GM12873 (cell line): ENCODE results near the gene OPN1SW.

Source experiments
- CTCF ChIP-seq: IDR thresholded peaks from 2 replicates; pipeline ENCODE4 v1.5.1; 2012; ENCODE audit warnings: low read depth, mild to moderate bottlenecking, moderate library complexity, low read length, control low read depth; ENCODE audit not compliant: insufficient read depth; ENCODE audit errors: missing control alignments

Gene OPN1SW

GRCh38 chr7:128745706-128746105 lies 29.9 kb downstream of the OPN1SW start:
- no peak for TF ChIP-seq CTCF

- no peak for TF ChIP-seq CTCF
Measured at GRCh38 chr7:128744366-128744905, 31.2 kb downstream of the OPN1SW start.

GRCh38 chr7:128743112-128743772 lies 32.4 kb downstream of the OPN1SW start:
- no peak for TF ChIP-seq CTCF

- TF ChIP-seq CTCF, result no peak
Measured at GRCh38 chr7:128742206-128742605, 33.4 kb downstream of the OPN1SW start.

GRCh38 chr7:128741491-128741890 lies 34.1 kb downstream of the OPN1SW start:
- no peak for TF ChIP-seq CTCF

- TF ChIP-seq CTCF, result no peak
Measured at GRCh38 chr7:128740996-128741395, 34.6 kb downstream of the OPN1SW start.

- TF ChIP-seq CTCF, result no peak
Measured at GRCh38 chr7:128739990-128740682, 35.5 kb downstream of the OPN1SW start.
